NCI-H146 treated with DMSO at 0.1 percent for 48 hours (cell line): Measurements from ENCODE around the gene SIX1.

Experiments
- DNase-seq: peaks from one replicate; lab custom pipeline; 2025; ENCODE audit not compliant: unreplicated experiment; lab: John Stamatoyannopoulos, UW

SIX1 gene

DNA sequence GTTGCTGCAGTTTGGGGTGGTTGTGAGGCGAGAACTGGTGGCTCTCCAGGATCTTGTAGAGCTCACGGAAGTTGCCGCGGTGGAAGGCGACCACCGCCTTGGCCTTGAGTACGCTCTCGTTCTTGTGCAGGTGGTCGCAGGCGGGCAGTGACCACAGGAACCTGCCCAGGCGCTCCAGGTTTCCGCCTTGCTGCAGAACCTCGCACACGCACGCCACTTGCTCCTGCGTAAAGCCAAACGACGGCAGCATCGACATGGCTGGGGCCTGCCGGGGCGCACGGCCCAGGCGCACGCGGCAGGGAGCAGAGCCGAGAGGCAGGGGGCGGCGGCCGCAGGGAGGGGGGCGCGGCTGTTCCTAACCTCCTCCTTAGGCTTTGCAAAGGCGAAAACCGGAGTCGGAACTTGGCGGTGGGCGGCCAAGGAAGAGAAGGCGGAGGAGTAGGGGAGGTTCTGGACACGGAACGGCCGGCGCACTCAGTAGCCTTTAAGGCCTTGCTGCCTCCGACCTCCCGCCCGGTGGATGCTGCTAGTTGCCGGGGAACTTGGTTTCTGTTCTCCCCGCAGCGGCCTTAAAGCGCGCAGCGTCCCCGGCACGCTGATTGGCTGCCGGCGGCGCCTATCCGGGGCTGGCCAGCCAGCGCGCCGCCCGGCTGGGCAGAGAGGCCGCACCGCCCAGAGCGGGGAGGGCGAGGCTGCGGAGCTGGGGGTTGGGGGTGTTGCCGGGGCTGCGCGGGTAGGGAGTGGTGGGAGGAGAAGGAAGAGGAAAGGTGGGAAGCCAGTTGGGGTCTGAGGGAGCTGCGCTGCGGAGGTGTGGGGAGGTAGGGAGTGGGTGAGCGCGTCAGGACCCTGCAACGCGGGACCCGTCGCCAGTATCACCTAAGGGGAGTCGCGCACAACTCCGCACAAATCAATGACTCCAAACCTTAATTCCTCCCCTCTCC lies at the start of gene SIX1:
Gene SIX1, minus strand, starts transcription at position 544 of the 941 bp plus-strand sequence. Its CDS starts 288 bp downstream, at position 256.
- peak; percentile 69 for DNase-seq

DNA sequence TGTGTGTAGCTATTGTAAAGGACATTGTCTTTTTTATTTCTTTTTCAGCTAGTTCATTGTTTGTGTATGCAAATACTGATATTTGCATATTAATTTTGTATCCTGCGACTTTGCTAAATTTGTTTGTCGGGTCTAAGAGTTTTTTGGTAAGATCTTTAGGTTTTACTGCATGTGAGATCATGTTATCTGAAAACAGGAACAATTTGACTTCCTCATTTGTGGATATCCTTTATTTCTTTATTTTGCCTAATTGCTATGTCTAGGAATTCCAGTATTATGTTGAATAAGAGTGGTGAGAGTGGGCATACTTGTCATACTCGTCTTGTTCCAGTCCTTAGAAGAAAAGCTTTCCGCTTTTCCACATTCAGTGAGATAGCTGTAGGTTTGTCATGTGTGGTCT lies 46.0 kb upstream of the SIX1 start:
- DNase-seq: no peak

DNA sequence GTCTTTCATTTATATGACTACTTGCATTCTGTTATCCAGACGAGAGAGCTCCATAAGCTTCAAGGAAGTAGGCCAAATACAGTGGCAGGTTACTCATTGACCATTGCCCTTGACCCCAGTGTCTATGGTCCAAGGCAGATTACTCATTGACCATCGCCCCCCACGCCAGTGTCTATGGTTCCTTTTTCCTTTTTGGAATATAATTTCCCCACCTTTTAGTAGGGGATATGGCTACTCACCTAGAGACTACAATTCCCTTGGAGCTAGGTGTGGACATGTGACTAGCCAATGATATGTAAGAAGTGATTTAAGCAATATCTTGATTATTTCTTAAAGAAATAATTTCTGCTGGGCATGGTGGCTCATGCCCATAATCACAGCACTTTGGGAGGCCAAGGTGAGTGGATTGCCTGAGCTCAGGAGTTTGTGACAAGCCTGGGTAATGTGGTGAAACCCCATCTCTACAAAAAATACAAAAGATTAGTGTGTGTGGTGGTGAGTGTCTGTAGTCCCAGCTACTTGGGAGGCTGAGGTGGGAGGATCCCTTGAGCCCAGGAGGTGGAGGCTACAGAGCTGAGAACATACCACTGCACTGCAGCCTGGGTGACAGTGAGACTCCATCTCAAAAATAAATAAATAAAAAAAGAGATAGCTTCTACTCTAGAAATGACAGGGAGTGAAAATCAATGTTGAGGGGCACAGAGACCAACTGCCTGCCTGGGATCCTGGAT lies 42.3 kb upstream of the SIX1 start:
- no peak for DNase-seq

DNA sequence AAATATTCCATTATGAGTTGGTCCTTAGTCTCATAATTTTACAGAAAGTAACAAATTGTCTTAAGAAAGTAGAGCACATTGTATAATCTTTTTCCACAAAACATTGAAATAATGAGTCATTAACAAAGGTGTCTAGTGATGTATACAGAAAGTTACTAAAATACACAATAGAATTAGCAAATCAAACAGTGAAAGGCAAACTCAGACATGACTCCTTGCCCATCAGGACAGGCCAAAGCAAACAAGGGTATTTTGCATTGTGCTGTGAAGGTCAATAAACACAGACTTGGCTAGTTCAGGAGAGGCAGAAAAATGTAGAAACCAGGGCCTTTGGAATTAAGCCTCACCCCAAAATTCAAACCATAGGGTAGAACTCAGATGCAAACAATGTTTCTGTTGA lies 37.6 kb upstream of the SIX1 start:
- peak; percentile 10 for DNase-seq

DNA sequence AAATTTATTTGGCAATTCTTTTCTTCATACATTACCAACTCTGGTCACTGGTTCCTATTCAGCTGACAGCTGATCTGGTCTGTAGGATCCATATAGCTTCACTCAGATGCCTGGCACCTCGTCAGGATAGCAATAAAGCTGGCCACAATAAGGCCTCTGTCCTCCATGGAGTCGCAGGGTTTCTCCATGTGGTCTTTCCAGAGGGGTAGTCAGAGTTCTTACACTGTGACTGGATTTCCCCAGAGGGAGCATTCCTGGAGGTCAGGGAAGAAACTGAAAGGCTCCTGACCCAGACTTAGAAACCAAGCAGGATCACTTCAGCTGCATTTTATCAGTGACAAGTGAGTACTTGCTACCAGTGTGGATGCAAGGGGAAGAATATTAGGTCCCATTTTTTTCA lies 34.9 kb upstream of the SIX1 start:
- DNase-seq: no peak

DNA sequence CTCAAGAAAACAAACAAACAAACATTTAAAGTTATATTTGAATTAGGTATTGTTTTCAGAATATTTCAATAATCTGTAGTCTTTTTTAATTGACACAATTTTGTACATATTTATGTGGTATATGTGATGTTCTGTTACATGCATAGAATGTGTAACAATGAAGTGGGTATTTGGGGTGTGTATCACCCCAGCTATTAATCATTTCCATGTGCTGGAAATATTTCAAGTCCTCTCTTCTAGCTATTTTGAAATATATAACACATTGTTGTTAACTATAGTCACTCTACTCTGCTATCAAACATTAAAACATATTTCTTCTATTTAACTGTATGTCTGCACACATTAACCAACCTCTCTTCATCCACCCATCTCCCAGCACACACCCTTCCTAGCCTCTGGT lies 32.0 kb upstream of the SIX1 start:
- DNase-seq: no peak

DNA sequence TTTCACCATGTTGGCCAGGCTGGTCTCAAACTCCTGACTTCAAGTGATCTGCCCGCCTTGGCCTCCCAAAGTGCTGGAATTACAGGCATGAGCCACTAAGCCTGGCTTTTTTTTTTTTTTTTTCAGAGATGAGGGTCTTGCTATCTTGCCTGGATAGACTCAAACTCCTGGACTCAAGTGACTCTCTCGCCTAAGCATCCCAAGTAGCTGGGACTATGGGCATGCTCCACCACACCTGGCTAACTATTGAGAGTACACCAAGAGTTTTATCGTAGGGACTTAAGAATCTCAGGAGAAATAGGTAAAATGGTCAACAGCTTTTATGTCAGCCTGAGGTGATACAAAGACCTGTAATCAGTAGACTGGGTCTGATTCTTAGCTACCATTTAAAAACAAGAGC lies 31.2 kb upstream of the SIX1 start:
- DNase-seq: no peak

DNA sequence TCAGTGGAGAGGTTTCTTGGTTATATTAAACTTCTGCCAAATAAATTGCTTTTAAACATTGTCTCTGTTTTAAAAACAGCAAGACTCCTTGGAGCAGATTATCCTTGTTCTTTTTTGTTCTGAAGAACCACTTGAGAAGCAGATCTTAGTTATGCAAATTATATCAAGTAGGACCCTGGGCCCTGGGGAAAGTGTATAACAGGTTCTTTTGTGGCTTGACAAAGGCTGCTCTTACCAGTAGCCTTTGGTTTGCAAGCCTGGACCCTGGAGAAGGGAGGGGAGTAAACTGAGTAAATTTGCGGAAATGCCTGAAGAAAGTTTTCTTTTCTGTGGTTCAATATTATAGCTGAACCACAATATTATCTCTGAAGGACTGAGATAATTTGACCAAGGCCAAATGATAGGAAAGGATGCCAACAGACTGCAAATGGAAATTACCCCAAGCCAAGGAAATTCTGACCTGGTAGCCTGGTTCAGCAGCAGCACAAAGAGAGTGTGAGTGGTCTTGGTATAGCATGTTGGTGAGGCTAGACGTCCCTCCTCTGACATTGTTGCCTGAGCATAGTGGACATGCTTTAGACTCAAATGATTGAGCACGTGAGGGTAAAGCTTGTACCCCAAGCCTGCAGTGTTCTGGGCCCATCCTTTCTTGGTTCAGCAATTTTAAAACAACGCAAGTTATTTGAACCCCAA lies 30.4 kb upstream of the SIX1 start:
- DNase-seq: no peak

DNA sequence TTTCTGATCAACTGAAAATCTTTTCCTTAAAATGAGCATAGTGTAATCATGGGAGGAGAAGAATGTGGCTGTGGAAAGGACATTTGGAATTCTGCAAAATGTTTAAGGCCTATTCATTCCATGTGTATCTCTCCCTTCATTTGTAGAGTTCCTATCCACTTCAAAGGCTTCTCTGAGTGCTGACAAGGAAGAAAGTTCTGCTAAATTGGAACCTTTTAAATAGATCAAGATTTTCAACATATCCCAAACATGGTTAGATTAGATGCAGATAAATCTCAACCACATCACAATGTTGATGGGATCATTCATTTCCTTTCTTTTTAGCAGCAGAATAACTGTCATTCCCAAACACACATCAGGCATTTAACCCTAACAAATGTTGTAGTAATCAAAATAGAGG lies 28.4 kb upstream of the SIX1 start:
- no peak for DNase-seq

DNA sequence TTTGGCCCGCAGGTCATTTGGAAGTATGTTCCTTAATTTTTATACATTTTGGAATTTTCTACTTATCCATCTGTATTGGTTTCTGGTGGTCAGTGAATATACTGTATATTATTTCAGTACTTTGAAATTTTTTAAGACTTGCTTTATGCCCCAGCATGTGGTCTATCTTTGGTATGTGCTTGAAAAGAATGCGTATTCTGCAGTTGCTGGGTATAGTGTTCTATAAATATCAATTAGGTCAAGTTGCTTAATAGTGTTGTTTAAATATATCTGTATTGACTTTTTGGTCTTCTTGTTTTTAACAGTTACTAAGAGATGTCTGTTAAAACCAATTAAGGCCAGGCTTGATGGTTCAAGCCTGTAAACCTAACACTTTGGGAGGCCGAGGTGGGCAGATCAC lies 21.7 kb upstream of the SIX1 start:
- DNase-seq: no peak

DNA sequence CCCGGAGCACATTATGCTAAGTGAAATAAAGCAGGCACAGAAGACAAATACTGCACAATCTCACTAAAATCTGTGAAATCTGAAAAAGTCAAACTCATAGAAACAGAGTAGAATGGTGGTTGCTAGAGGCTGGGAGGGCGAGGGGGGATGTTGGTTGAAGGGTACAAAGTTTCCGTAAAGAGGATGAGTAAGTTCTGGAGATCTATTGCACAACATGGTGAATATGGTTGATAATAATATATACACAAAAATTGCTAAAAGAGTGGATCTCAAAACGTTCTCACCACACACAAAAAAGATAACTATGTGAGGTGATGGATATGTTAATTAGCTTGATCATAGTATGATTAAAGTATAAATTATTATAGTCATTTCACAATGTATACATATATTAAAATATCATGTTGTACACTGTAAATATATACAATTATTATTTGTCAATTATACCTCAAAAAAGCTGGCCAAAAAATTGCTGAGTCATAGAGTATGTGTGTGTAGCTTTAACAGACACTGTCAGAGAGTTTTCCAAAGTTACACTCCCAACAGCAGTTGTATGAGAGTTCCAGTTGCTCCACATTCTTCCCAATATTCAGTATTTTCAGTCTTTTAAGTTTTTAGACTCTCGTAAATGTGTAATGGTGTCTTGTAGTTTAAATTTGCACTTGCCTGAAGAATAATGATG lies 19.3 kb upstream of the SIX1 start:
- DNase-seq: no peak

DNA sequence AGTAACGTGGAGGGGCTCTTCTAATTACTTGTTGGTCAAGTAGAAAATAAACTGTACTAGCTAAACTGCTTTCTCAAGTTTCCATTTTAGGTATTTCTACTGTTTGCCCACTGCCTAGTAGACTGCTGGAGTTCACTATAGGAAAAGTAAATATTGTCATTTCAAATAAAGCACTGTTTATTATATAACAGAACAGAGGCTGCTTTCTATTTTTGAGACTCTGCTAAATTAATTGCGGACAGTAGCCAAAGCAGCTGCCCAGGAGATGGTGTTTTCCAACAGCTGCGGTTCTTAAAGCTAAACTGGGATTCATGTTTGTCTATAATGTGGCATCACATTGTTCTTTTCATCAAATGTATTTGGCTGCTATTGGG lies 15.9 kb upstream of the SIX1 start:
- DNase-seq: peak; percentile 63

DNA sequence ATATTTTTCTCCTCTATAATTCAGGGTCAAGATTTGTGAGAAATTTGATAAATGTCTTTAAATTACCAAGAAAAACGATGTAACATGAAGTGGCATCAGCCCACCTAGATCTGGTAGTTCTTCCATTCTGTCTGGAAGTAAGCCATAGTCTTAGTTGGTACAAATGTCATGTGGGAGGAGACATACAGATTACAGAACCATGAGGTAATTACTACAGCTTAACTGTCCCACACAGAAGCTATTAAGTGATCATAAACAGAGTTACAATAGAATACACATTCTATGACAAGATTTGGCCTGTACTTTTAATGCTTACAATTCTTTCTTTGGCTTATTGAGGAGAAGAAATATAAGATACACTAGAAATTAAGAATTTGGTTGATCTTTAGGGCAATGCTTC lies 13.7 kb upstream of the SIX1 start:
- no peak for DNase-seq

DNA sequence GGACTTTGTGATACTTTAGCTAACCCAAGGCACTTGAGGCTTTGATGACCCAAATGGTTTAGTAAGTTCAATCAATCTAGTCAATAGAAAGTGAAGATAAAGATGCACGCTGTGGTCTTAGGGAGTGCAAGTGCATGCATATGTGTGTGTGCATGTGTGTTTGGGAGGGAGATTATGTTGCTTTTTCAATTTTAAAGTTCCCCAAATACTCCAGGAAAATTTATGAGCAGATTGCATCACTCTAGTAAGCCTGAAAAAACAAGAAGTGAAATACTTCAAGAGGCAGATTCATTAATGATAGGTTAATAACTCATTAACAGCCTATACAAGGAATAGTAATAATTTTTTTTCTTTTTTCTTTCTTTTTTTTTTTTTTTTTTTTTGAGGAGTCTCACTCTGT lies 12.4 kb upstream of the SIX1 start:
- DNase-seq: no peak

DNA sequence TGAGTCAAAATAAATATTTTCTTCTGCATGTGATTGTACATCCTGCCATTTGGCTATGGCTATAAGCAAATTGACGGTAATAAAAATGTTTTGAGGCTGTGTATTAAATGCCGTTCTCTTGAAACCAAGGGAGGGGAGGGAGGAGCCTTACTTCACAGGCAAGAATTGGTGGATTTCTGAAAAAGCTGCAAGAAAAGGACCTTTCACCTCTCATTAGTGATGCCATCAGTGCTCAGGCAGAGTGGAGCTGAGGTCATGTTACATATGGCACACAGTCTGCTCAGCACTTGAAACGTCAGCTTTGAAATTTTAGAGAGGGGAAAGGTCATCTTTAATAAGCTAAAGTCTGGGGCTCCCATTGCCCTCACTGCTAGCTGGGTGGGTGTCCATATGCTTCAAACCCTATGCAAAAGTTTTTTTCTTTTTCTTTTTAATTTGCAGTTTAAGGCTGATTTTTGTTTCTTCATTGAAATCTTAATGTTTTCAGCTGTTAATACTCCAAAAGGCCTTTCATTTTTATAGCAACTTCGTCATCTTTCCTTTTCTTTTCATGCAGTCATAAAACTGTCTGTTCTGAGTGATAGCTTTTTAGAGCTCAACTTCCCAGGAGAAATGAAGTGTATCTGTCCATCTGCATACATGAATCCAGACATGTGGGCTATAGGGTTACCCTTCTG lies 9.8 kb upstream of the SIX1 start:
- no peak for DNase-seq

DNA sequence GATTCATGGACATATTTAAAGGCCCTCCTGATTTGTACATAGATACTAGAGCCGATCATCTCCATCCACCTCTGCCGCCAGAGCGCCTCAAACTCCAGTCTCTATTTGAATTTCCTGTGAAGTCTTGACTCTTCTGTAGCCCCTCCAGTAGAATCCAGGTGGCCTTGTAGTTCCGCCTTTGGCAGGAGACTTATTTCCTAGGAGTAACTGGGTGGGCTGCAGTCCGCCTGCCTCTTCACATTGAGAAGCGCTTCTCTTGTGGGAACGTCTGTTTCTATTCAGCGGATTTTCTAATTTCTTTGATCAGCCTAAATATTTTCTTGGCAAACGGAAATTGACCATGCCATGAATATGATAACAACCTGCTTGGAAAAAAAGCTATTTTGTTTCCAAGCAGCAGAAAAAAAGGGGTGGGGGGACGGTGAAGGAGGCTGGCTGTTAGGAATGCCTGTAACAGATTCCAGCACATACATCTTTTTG lies 9.0 kb upstream of the SIX1 start:
- no peak for DNase-seq

DNA sequence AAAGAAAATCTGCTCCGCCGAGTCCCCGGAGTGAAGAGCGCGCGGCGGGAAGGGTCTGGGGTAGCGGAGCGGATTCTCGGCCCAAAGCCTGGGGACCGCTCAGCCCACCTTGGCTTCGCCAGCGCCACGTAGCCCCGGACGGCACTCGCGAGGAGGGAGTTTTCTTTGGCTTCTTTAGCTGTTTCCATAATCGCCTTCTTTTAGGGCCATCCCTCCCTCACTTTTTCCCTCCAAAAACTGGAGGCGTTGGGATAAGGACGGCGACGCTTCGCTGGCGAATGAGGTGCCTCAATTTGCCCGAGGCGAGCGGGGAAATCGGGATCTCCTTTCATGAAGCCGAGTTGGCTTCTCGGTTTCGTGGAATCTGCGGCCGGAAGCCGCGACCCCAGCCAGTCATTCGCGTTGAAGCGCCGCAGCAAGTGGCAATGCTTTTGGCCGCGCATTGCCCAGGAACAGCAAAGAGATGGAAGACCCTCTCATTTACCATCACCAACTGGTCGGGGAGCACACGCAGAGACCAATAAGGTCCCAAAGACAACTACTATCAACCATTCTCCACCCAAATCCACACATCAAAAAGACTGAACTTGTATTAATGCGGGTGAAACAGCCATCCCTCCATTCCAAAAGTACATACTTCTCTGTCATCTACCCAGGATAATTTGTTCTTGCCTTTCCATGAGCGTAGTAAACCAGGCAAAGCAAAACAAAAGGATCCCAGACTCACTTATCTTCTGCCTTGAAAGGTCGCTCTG lies 8.4 kb upstream of the SIX1 start:
- DNase-seq: no peak

DNA sequence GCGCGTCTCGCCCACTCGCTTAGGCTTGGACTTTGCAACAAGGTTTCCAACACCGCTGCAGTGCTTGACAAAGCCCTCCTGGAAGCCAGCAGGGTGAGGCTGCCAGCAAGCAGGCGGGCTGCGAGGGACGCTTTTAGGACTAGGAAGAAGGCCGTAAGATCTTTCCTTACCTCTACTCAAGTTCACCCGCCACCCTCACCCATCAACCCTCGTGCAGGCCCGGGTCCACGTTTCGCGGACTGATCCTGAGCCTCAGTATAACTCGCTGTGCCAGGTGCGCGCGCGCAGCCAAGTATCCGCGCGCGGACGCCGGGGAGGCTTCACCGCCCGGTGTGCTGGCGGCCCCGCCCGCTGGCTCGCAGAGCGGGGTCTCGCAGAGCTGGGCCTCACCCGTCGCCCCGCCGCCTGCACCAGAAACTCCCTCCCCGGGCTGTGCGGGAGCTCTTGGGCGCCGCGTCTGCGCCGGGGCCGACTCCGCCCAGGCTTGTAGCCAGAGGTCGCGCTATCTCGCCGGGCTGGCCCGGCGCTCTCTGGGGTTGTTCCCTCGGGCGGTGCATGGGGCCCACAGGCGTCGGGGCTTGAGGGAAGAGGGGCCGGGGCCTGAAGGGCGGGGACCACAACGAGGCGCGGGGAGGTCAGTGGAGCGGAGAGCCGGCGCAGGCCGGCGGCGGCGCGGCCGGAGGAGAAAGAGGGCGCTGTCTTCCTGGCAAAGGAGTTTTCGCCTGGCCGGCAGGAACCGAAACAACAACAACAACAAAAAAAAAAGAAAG lies 7.6 kb upstream of the SIX1 start:
- DNase-seq: peak; percentile 57
